Osteocyte (in vitro differentiated cells): ENCODE data around the gene CBX1. TPM values are rescaled to one million over a fixed set of nuclear protein-coding genes. Genes with fewer than 3 reads are reported as not detected.

Source experiments
- DNase-seq: peaks from one replicate; pipeline ENCODE4 v3.0.0; 2021; ENCODE audit warnings: mixed read lengths; ENCODE audit not compliant: unreplicated experiment; ENCODE audit errors: extremely low spot score
- H3K27ac Mint-ChIP-seq: one replicate; pipeline ENCODE4 v1.8.0; 2021; ENCODE audit warnings: mild to moderate bottlenecking, mixed read lengths; ENCODE audit not compliant: unreplicated experiment
- H3K27me3 Mint-ChIP-seq: one replicate; pipeline ENCODE4 v1.8.0; 2021; ENCODE audit warnings: mixed read lengths; ENCODE audit not compliant: unreplicated experiment
- H3K36me3 Mint-ChIP-seq: one replicate; pipeline ENCODE4 v1.8.0; 2021; ENCODE audit warnings: mixed read lengths; ENCODE audit not compliant: unreplicated experiment
- H3K4me1 Mint-ChIP-seq: one replicate; pipeline ENCODE4 v1.8.0; 2021; ENCODE audit warnings: mixed read lengths; ENCODE audit not compliant: unreplicated experiment
- H3K4me3 Mint-ChIP-seq: one replicate; pipeline ENCODE4 v1.8.0; 2021; ENCODE audit warnings: mild to moderate bottlenecking, moderate library complexity, mixed read lengths; ENCODE audit not compliant: unreplicated experiment
- H3K9me3 Mint-ChIP-seq: one replicate; pipeline ENCODE4 v1.8.0; 2021; ENCODE audit warnings: mixed read lengths; ENCODE audit not compliant: unreplicated experiment
- CTCF ChIP-seq: fragments of 200-600 bp; sonication (generic); IDR thresholded peaks from 2 replicates; pipeline ENCODE4 v1.5.0; 2021; ENCODE audit warnings: antibody characterized with exemption, mild to moderate bottlenecking, moderate library complexity
- total RNA-seq: library from RNA; stranded (reverse); gene quantifications from 2 replicates; pipeline ENCODE4 v1.2.1, GENCODE V29; 2021

The CBX1 gene
- total RNA-seq, 1 donor from 2014 or later = 76.5 TPM

- no peak for TF ChIP-seq CTCF
- H3K27me3 Mint-ChIP-seq = no peaks in the 10 kb centered on the region
Observed at GRCh38 chr17:48110761-48111160, 9.5 kb upstream of the CBX1 start.

GRCh38 chr17:48107137-48108055 lies 6.1 kb upstream of the CBX1 start, which contains the start of gene SNX11:
SNX11 (plus strand) TSS chr17:48107766; CDS start chr17:48112044, 4,278 bp downstream.
- peaks cover 22% of the 10 kb centered on the region for H3K4me1 Mint-ChIP-seq
- peak within 1 kb of the TSS; percentile 96 for H3K4me3 Mint-ChIP-seq
- no peaks in the 10 kb centered on the region for H3K27me3 Mint-ChIP-seq
- H3K9me3 Mint-ChIP-seq = no peaks in the 10 kb centered on the region
- H3K27ac Mint-ChIP-seq = peak within 1 kb of the TSS; percentile 88
- peak; percentile 94 for DNase-seq
- H3K36me3 Mint-ChIP-seq = peaks cover 3% of the 10 kb centered on the region
- TF ChIP-seq CTCF = no peak

More at GRCh38 chr17:48110761-48111160, 9.5 kb upstream of the CBX1 start:
- H3K36me3 Mint-ChIP-seq = peaks cover 5% of the 10 kb centered on the region
- no peak for DNase-seq
- no peak overlapping the region for H3K4me3 Mint-ChIP-seq
- H3K9me3 Mint-ChIP-seq = no peaks in the 10 kb centered on the region
- H3K27ac Mint-ChIP-seq = no peak overlapping the region
- peaks cover 21% of the 10 kb centered on the region for H3K4me1 Mint-ChIP-seq

GRCh38 chr17:48106802-48107136 lies 5.5 kb upstream of the CBX1 start:
- no peaks in the 10 kb centered on the region for H3K9me3 Mint-ChIP-seq
- H3K27me3 Mint-ChIP-seq = no peaks in the 10 kb centered on the region
- DNase-seq = no peak
- peaks cover 25% of the 10 kb centered on the region for H3K4me1 Mint-ChIP-seq
- peak overlapping the region; percentile 88 for H3K27ac Mint-ChIP-seq
- peak overlapping the region; percentile 96 for H3K4me3 Mint-ChIP-seq
- TF ChIP-seq CTCF = no peak
- peaks cover 3% of the 10 kb centered on the region for H3K36me3 Mint-ChIP-seq

- Mint-ChIP-seq H3K27me3 (no peaks in the 10 kb centered on the region), H3K36me3 (no peaks in the 10 kb centered on the region), H3K4me3 (no peak overlapping the region), H3K9me3 (no peaks in the 10 kb centered on the region), H3K27ac (peak overlapping the region; percentile 9), H3K4me1 (peaks cover 35% of the 10 kb centered on the region)
- TF ChIP-seq CTCF = no peak
- no peak for DNase-seq
Observed at GRCh38 chr17:48104440-48104839, 3.2 kb upstream of the CBX1 start.
